ENCODE results near the gene NCAM1. TPM values are rescaled to one million over a fixed set of nuclear protein-coding genes. Genes with fewer than 3 reads are reported as not detected.

NCAM1 gene
- total RNA-seq, 1 donor from 2014 or later, result 27.3 TPM

DNA sequence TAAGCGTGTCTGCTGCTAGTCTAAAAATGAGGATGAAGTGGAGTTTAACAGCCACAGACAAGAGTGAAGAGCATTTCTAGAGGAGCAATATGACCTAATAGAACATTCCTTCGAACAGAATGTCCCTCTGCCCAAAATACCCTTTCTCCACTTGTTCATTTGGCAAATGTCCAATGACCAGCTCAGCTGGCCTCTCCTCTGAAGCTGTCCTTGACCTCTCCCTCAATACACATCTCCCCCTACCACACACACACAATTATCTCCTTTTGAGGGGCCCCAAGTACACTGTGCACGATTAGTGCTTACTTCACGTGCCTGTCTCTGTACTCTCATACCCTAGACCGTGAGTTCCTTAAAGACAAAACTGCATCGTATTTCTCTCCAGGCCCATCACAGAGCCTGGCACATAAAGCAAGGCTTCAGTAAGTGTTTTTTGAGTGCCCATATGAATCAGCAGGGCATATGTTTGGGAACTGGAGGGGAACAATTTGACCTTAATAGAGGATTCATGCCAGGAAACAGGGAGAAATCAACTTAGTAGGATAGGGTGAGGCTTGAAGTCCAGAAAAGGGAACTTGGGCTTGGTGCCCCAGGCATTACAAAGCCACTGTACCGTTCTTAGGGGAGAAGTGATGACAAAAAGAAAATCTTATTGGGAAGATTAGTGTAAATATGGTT, 18.1 kb upstream of the NCAM1 start:
- Mint-ChIP-seq H3K27me3 (peaks cover 23% of the 10 kb centered on the region), H3K9me3 (ENCODE audit: low read depth) (no peaks in the 10 kb centered on the region)

DNA sequence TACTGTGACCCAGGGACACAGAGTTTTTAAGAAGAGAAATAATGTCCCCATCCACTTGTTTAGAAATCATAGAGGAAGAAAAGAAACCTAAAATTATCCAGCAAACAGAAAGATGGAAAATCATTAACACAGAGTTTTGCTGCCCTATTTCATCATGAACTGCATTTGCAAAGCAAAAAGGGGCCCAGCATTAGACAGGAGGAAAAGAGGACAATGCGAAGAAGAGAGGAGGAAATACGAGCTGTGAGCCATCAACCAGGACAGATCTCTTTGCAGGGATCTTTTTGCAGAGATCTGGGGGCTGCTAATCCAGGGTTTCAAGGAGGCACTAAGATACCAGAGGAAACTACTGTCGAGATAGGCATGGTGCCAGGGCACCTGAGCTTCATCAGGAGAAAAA, 14.4 kb upstream of the NCAM1 start:
- no peak for DNase-seq (ENCODE audit: low spot score, unreplicated experiment)
- no peaks in the 10 kb centered on the region for H3K36me3 Mint-ChIP-seq (ENCODE audit: insufficient read depth)
- peaks cover 31% of the 10 kb centered on the region for H3K27me3 Mint-ChIP-seq
- no peak for TF ChIP-seq CTCF (IDR thresholded peaks at IDR 0.05; ENCODE audit: unreplicated experiment)
- no peak overlapping the region for H3K4me3 Mint-ChIP-seq (ENCODE audit: low read depth)
- no peaks in the 10 kb centered on the region for H3K9me3 Mint-ChIP-seq (ENCODE audit: low read depth)
- no peaks in the 10 kb centered on the region for H3K4me1 Mint-ChIP-seq (ENCODE audit: low read depth)
- H3K27ac Mint-ChIP-seq, result no peak overlapping the region

More for the DNA sequence above, 18.1 kb upstream of the NCAM1 start:
- Mint-ChIP-seq H3K4me1 (ENCODE audit: low read depth) (no peaks in the 10 kb centered on the region), H3K27ac (no peak overlapping the region), H3K4me3 (ENCODE audit: low read depth) (no peak overlapping the region), H3K36me3 (ENCODE audit: insufficient read depth) (no peaks in the 10 kb centered on the region)
- TF ChIP-seq CTCF (IDR thresholded peaks at IDR 0.05; ENCODE audit: unreplicated experiment), result no peak
- no peak for DNase-seq (ENCODE audit: low spot score, unreplicated experiment)

DNA sequence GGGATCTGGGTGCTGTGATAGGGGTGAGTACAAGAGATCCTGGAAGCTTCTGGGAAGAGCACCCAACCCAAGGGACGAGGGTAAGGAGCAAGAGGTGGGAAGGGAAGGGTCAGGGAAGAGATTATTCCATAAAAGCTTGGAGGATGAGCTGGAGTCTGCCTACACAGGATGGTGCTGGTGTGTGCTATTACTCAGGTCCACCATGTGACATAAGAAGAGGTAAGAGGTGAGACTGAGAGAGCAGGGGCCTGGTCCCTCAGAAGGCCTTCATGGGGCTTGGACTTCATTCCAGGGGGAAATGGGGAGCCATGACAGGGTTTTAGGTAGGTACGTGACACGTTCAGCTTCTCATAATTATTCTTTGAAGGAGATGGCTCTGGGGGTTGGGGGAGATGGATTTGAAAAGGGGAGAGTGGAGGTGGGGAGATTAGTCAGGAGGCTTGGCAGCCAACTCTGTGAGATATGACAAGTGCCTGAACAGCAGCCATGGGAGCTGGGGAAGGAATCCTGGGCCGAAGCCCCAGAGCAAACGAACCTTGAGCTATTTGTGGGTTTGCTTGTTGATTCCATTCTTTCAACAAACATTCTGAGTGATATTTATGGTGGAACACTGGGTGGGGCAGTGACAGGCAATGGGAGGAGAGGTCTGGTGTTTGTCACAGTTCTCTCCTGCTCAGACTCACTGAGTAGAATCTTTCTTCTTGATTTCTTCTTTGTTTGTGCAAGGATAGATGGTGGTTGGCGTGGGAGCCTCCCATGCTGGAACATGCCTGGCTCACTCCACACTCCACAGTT, 11.2 kb upstream of the NCAM1 start:
- Mint-ChIP-seq H3K9me3 (ENCODE audit: low read depth) (no peaks in the 10 kb centered on the region), H3K36me3 (ENCODE audit: insufficient read depth) (no peaks in the 10 kb centered on the region)

DNA sequence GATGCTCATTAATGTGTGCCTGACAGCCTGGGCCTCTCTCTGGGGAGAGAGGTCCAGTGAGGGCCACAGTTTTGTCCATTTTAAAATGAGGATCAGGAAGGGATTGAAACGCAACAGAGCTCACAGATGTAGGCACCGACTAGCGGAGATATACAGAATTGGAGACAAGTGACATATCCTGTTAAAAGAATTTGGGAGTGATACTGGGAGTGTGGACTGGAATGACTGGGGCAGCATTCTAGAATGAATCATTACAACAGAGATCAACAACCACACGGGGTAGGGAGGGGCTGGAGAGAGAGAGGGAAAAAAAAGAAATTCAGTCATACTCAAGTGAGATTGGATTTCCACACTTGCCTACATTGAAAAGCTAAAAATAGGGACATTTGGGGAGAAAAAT, 2.5 kb upstream of the NCAM1 start:
- TF ChIP-seq CTCF (IDR thresholded peaks at IDR 0.05; ENCODE audit: unreplicated experiment), result peak; percentile 23
- Mint-ChIP-seq H3K4me3 (ENCODE audit: low read depth) (no peak overlapping the region), H3K27me3 (peaks cover 58% of the 10 kb centered on the region), H3K36me3 (ENCODE audit: insufficient read depth) (no peaks in the 10 kb centered on the region), H3K4me1 (ENCODE audit: low read depth) (peaks cover 9% of the 10 kb centered on the region), H3K9me3 (ENCODE audit: low read depth) (peaks cover 3% of the 10 kb centered on the region), H3K27ac (no peak overlapping the region)
- no peak for DNase-seq (ENCODE audit: low spot score, unreplicated experiment)

More for the DNA sequence above, 11.2 kb upstream of the NCAM1 start:
- Mint-ChIP-seq H3K27ac (no peak overlapping the region), H3K4me3 (ENCODE audit: low read depth) (no peak overlapping the region), H3K27me3 (peaks cover 39% of the 10 kb centered on the region), H3K4me1 (ENCODE audit: low read depth) (no peaks in the 10 kb centered on the region)
- TF ChIP-seq CTCF (IDR thresholded peaks at IDR 0.05; ENCODE audit: unreplicated experiment), result no peak
- no peak for DNase-seq (ENCODE audit: low spot score, unreplicated experiment)

- Mint-ChIP-seq H3K36me3 (ENCODE audit: insufficient read depth) (no peaks in the 10 kb centered on the region), H3K27me3 (peaks cover 70% of the 10 kb centered on the region), H3K4me1 (ENCODE audit: low read depth) (peaks cover 14% of the 10 kb centered on the region), H3K4me3 (ENCODE audit: low read depth) (peak overlapping the region; percentile 92), H3K9me3 (ENCODE audit: low read depth) (no peaks in the 10 kb centered on the region), H3K27ac (peak overlapping the region; percentile 88)
- TF ChIP-seq CTCF (IDR thresholded peaks at IDR 0.05; ENCODE audit: unreplicated experiment), result no peak
- peak; percentile 22 for DNase-seq (ENCODE audit: low spot score, unreplicated experiment)
Measured at GRCh38 chr11:112961751-112962578, 745 bp downstream of the NCAM1 start.

Measured in progenitor cell of endocrine pancreas (in vitro differentiated cells).